Stomach smooth muscle (tissue), 2 donors: ENCODE measurements around the gene TLE7.

ENCODE experiments used
- H3K27ac ChIP-seq: one replicate; pipeline ENCODE4 v1.7.0; 2013; ENCODE audit warnings: mild to moderate bottlenecking, low read length, inconsistent platforms
- H3K27me3 ChIP-seq, 2 donors: one replicate each; pipeline ENCODE4 v1.7.0; 2013; ENCODE audit warnings: low read length in 2 of 2; ENCODE audit not compliant: insufficient read depth in 2 of 2, control insufficient read depth in 1 of 2
- H3K36me3 ChIP-seq, 2 donors: one replicate each; pipeline ENCODE4 v1.7.0; 2013; ENCODE audit warnings: low read length in 2 of 2; ENCODE audit not compliant: control insufficient read depth in 2 of 2, insufficient read depth in 2 of 2
- H3K4me1 ChIP-seq: one replicate; pipeline ENCODE4 v1.7.0; 2013; ENCODE audit warnings: low read length; ENCODE audit not compliant: control insufficient read depth, insufficient read depth
- H3K4me3 ChIP-seq, 2 donors: one replicate each; pipeline ENCODE4 v1.7.0; 2013; ENCODE audit warnings: low read length in 2 of 2
- H3K9ac ChIP-seq, 2 donors: one replicate each; pipeline ENCODE4 v1.7.0; 2013; ENCODE audit warnings: low read length in 2 of 2, mild to moderate bottlenecking in 1 of 2
- H3K9me3 ChIP-seq, 2 donors: one replicate each; pipeline ENCODE4 v1.7.0; 2013; ENCODE audit warnings: low read length in 2 of 2; ENCODE audit not compliant: control insufficient read depth in 2 of 2
- donor health status: healthy.
- donor health status: Pancreatic carcinoma.

TLE7 gene

DNA sequence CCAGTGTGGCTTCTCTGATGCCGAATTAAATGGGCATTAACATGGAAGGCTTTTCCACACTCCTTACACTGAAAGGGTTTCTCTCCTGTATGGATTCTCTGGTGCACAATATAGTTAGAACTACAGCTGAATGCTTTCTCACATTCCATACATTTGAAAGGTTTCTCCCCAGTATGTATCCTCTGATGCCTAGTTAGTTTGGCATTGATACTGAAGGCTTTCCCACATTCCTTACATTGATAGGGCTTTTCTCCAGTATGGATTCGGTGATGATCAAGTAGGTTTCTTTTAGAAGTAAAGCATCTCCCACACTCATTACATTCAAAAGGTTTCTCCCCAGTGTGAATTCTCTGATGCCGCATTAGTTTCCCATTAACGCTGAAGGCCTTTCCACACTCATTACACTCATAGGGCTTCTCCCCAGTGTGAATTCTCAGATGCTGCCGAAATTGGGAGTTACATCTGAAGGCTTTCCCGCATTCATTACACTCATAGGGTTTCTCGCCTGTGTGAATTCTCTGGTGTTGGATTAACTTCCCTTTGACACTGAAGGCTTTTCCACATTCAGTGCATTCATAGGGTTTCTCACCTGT, 6.5 kb upstream of the TLE7 start:
- H3K4me1 ChIP-seq: no peaks in the 10 kb centered on the region
- H3K4me3 ChIP-seq: peak overlapping the region in 1 of 2 donors; percentile 59
- peaks cover 45 to 70% of the 10 kb centered on the region in 2 donors for H3K9me3 ChIP-seq
- H3K9ac ChIP-seq: no peak overlapping the region
- H3K27me3 ChIP-seq: no peaks in the 10 kb centered on the region
- peaks cover 49 to 56% of the 10 kb centered on the region in 2 donors for H3K36me3 ChIP-seq
- no peak overlapping the region for H3K27ac ChIP-seq

DNA sequence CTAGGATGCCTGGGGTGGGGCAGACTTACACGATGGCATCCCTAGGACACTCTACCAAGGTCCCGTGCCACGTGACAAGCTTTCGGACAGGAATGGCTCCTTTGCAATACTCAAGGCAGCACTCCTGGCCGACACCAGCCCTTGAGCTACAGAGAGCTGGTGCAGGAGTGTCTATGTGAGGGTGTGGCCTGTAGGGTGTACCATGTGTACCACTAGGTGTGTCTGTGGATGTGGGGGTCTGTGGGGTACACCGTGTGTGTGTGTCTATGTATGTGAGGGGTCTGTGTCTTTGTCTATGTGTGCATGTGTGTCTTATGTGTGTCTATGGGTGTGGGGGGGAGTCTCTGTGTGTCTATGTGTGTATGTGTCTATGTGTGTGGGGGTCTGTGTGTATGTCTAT, 1.9 kb upstream of the TLE7 start:
- H3K9me3 ChIP-seq: peaks cover 18 to 48% of the 10 kb centered on the region in 2 donors
- H3K4me1 ChIP-seq: no peaks in the 10 kb centered on the region
- H3K27ac ChIP-seq: no peak overlapping the region
- H3K36me3 ChIP-seq: peaks cover 4 to 9% of the 10 kb centered on the region in 2 donors
- no peak overlapping the region for H3K4me3 ChIP-seq
- peaks cover 2 to 6% of the 10 kb centered on the region in 2 donors for H3K27me3 ChIP-seq
- H3K9ac ChIP-seq: no peak overlapping the region

DNA sequence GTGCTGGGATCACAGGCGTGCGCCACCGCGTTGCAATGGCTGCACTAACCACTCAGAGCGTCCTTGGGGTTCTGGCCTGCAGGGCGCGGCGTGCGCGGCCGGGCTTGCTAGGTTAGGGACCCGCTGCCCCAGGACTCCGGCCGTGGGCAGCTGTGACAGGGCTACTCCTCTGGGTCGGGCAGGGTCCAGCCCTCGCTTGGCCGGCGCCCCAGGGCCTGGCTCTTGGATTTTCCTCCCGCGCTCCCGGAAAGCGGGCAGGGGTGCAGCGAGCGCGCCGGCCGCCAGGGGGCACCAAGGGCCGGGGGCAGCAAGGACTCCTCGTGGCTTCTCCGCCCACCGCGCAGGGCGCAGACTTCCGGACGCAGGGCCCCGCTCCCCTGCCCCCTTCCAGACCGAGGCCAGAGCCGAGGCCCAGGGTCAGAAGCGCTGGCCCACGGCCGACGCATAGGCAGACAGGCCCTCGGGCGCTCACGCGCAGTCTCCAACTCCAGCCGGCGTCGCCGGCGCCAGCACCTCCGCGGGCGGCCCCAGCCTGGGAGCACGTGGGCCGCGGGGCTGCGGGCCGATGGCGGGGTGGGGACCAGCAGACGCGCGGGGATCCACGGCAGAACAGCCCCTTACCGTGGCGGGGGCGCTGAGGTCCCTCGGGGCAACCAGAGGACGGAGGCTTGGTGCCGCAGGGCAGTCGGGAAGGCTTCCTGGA, 355 bp downstream of the TLE7 start:
- H3K36me3 ChIP-seq: no peaks in the 10 kb centered on the region
- peaks cover 4 to 8% of the 10 kb centered on the region in 2 donors for H3K27me3 ChIP-seq
- H3K4me3 ChIP-seq: no peak overlapping the region
- H3K9ac ChIP-seq: no peak overlapping the region
- H3K9me3 ChIP-seq: peaks cover 8 to 30% of the 10 kb centered on the region in 2 donors
- H3K4me1 ChIP-seq: no peaks in the 10 kb centered on the region
- H3K27ac ChIP-seq: no peak overlapping the region

- no peaks in the 10 kb centered on the region for H3K4me1 ChIP-seq
- no peak overlapping the region for H3K27ac ChIP-seq
- H3K36me3 ChIP-seq: no peaks in the 10 kb centered on the region
- peaks cover 5 to 29% of the 10 kb centered on the region in 2 donors for H3K9me3 ChIP-seq
- no peak overlapping the region for H3K4me3 ChIP-seq
- H3K27me3 ChIP-seq: peaks cover 4 to 8% of the 10 kb centered on the region in 2 donors
- no peak overlapping the region for H3K9ac ChIP-seq
Measured at GRCh38 chr16:71440669-71441347, 1.0 kb downstream of the TLE7 start.

DNA sequence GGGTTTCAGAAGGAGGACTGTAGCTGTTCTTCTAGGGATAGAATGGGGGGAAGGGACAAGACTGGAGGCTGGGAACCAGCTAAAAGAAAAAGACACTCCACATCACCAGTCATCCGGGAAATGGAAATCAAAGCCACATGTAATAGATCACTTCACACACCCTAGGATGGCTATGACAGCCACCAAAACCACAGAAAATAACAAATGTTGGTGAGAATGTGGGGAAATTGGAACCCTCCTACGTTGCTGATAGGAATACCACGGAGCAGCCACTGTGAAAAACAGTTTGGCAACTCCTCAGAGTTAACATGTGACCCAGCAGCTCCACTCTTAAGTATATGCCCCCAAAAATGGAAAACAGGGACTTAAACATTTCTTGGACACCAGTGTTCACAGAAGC, 2.3 kb downstream of the TLE7 start:
- Histone ChIP-seq H3K36me3 (no peaks in the 10 kb centered on the region), H3K27ac (no peak overlapping the region), H3K27me3 (peaks cover 4 to 8% of the 10 kb centered on the region in 2 donors)

GRCh38 chr16:71436473-71436872, 5.4 kb downstream of the TLE7 start:
- no peaks in the 10 kb centered on the region for H3K36me3 ChIP-seq
- no peak overlapping the region for H3K9ac ChIP-seq
- peaks cover 4 to 8% of the 10 kb centered on the region in 2 donors for H3K27me3 ChIP-seq
- H3K4me3 ChIP-seq: no peak overlapping the region
- no peaks in the 10 kb centered on the region for H3K4me1 ChIP-seq
- no peaks in the 10 kb centered on the region for H3K9me3 ChIP-seq
- H3K27ac ChIP-seq: no peak overlapping the region

More for the DNA sequence above, 2.3 kb downstream of the TLE7 start:
- no peak overlapping the region for H3K4me3 ChIP-seq
- H3K9ac ChIP-seq: no peak overlapping the region
- peaks cover 0 to 25% of the 10 kb centered on the region in 2 donors for H3K9me3 ChIP-seq
- no peaks in the 10 kb centered on the region for H3K4me1 ChIP-seq

DNA sequence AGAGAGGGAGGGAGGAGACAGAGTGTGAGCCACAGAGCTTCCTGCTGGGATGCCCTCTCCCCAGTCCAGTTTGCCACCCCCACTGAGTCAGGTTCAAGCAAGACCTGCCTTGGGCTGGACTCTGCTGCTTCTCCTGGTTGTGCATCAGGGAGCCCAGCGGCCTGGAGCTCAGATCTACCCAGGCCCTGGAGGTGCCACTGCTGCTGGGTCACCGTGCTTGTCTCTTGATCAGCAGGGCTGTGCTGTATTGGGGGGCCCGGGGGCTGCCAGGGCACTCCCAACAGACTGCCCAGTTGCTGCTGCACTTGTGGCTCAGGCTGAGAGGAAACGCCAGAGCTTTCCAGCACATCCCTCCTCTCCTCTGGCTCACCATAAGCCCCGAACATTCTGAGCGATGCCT, 8.9 kb downstream of the TLE7 start:
- Histone ChIP-seq H3K36me3 (no peaks in the 10 kb centered on the region), H3K4me1 (no peaks in the 10 kb centered on the region), H3K4me3 (no peak overlapping the region), H3K27me3 (peaks cover 6 to 7% of the 10 kb centered on the region in 2 donors), H3K9ac (no peak overlapping the region), H3K9me3 (peaks cover 0 to 7% of the 10 kb centered on the region in 2 donors), H3K27ac (no peak overlapping the region)

DNA sequence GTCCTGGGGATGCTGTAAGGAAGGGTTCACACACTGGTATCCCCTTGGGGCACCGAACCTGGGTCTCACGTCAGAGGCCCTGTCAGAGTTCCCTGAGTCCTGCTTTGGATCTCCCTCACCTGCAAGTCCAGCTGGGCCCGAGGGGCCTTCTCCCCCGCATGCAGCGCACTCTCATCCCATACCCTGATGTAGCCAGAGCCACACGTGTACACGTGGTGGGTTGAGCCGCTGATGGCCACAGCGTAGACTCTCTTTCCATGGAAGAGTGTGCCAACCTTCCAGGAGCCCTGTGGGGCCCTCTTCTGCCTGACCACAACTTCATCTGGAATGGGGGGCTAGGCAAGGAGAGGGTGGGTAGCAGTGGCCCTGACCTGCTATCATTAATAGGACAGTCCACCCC, 9.9 kb downstream of the TLE7 start:
- H3K27ac ChIP-seq: no peak overlapping the region

DNA sequence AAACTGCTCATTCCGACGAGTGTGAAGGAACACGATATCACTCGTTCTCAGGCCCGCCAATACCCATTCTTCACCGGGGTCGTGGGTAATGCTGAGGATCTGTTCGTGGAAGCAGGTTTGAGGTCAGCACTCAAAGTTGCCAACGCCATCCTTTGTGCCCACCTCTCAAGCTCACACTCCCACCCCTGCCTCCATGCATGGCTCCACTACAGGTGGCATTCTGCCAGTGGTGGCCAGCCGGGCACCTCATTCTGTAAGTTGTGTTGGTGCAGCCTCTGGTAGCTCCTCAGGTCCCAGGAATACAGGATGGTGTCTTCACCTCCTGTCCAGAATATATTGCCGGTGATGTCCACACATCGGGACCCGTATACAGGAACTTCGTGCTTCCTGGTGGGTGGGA, 10.7 kb downstream of the TLE7 start:
- Histone ChIP-seq H3K9ac (no peak overlapping the region), H3K27me3 (peaks cover 4 to 7% of the 10 kb centered on the region in 2 donors), H3K4me3 (no peak overlapping the region), H3K36me3 (no peaks in the 10 kb centered on the region), H3K4me1 (no peaks in the 10 kb centered on the region), H3K9me3 (peaks cover 0 to 7% of the 10 kb centered on the region in 2 donors), H3K27ac (no peak overlapping the region)

More for the DNA sequence above, 9.9 kb downstream of the TLE7 start:
- Histone ChIP-seq H3K9me3 (peaks cover 0 to 7% of the 10 kb centered on the region in 2 donors), H3K4me3 (no peak overlapping the region), H3K27me3 (peaks cover 3 to 5% of the 10 kb centered on the region in 2 donors), H3K36me3 (no peaks in the 10 kb centered on the region), H3K9ac (no peak overlapping the region), H3K4me1 (no peaks in the 10 kb centered on the region)

- Histone ChIP-seq H3K27ac (no peak overlapping the region), H3K4me1 (no peaks in the 10 kb centered on the region), H3K27me3 (peaks cover 7 to 8% of the 10 kb centered on the region in 2 donors), H3K4me3 (no peak overlapping the region), H3K9ac (no peak overlapping the region), H3K36me3 (no peaks in the 10 kb centered on the region), H3K9me3 (peaks cover 0 to 7% of the 10 kb centered on the region in 2 donors)
Measured at GRCh38 chr16:71430744-71431143, 11.1 kb downstream of the TLE7 start.
